Neural cell (in vitro differentiated cells): Measurements from ENCODE around the gene TM9SF4. TPM values are rescaled to one million over a fixed set of nuclear protein-coding genes. Genes with fewer than 3 reads are reported as not detected.

Source experiments
- H2AFZ ChIP-seq: fragments of 200-600, 300-800 bp; sonication (generic), shearing (Covaris generic); 2 replicates; pipeline ENCODE4 v1.6.0; 2014; ENCODE audit warnings: low read depth, mild to moderate bottlenecking, antibody characterized with exemption, low read length, moderate library complexity
- H3F3A ChIP-seq: fragments of 200-600 bp; shearing (Covaris generic); 2 replicates; pipeline ENCODE4 v1.6.1; 2016; ENCODE audit warnings: mild to moderate bottlenecking, moderate library complexity, mixed read lengths, antibody characterized with exemption, low read length; ENCODE audit not compliant: insufficient read depth, poor library complexity, severe bottlenecking
- H3K27ac ChIP-seq: fragments of 200-600, 300-800 bp; sonication (generic), shearing (Covaris generic); 2 replicates; pipeline ENCODE4 v1.5.1; 2014; ENCODE audit warnings: mild to moderate bottlenecking, low read length, moderate library complexity
- H3K27me3 ChIP-seq: fragments of 300-800, 200-600 bp; sonication (generic), shearing (Covaris generic); 2 replicates; pipeline ENCODE4 v1.6.0; 2014; ENCODE audit warnings: mild to moderate bottlenecking, low read depth, low read length, moderate library complexity; ENCODE audit not compliant: insufficient read depth
- H3K36me3 ChIP-seq: fragments of 300-800, 200-600 bp; sonication (generic), shearing (Covaris generic); 2 replicates; pipeline ENCODE4 v1.5.1; 2014; ENCODE audit warnings: mild to moderate bottlenecking, antibody characterized with exemption, low read length, moderate library complexity; ENCODE audit not compliant: insufficient read depth
- H3K4me2 ChIP-seq: fragments of 300-800, 200-600 bp; sonication (generic), shearing (Covaris generic); 2 replicates; pipeline ENCODE4 v1.6.0; 2014; ENCODE audit warnings: mild to moderate bottlenecking, low read length
- H3K4me3 ChIP-seq: fragments of 300-800, 200-600 bp; sonication (generic), shearing (Covaris generic); 2 replicates; pipeline ENCODE4 v1.5.1; 2014; ENCODE audit warnings: mild to moderate bottlenecking, low read length, moderate library complexity
- H3K79me2 ChIP-seq: fragments of 200-600 bp; shearing (Covaris generic); replicated peaks from 2 replicates; pipeline ENCODE4 v1.6.0; 2014; ENCODE audit warnings: mild to moderate bottlenecking, low read length, moderate library complexity; ENCODE audit not compliant: insufficient read depth
- H3K9ac ChIP-seq: fragments of 300-800, 200-600 bp; sonication (generic), shearing (Covaris generic); 2 replicates; pipeline ENCODE4 v1.6.1; 2016; ENCODE audit warnings: mild to moderate bottlenecking, low read length, mixed read lengths
- H3K9me2 ChIP-seq: fragments of 200-600 bp; shearing (Covaris generic); 2 replicates; pipeline ENCODE4 v1.6.1; 2016; ENCODE audit warnings: mild to moderate bottlenecking, low read length, mixed read lengths; ENCODE audit not compliant: insufficient read depth
- H3K9me3 ChIP-seq: fragments of 200-600, 300-800 bp; sonication (generic), shearing (Covaris generic); 2 replicates; pipeline ENCODE4 v1.6.1; 2016; ENCODE audit warnings: mild to moderate bottlenecking, mixed run types, low read length, moderate library complexity, mixed read lengths
- H4K20me1 ChIP-seq: fragments of 200-600 bp; shearing (Covaris generic); 2 replicates; pipeline ENCODE4 v1.6.1; 2016; ENCODE audit warnings: mild to moderate bottlenecking, mixed run types; ENCODE audit not compliant: insufficient read depth
- CTCF ChIP-seq: fragments of 450-650 bp; IDR thresholded peaks from 2 replicates; pipeline ENCODE4 v1.5.1; 2014; ENCODE audit warnings: antibody characterized with exemption, mild to moderate bottlenecking, moderate library complexity; ENCODE audit not compliant: poor library complexity, severe bottlenecking
- EP300 ChIP-seq: fragments of 450-650 bp; conservative IDR thresholded peaks from 2 replicates; pipeline ENCODE4 v1.6.1; 2014; ENCODE audit warnings: antibody characterized with exemption, mild to moderate bottlenecking, moderate library complexity; ENCODE audit not compliant: poor library complexity, severe bottlenecking
- EZH2 ChIP-seq: fragments of 200-600, 300-800 bp; shearing (Covaris generic), sonication (generic); IDR thresholded peaks from 2 replicates; pipeline ENCODE4 v1.6.1; 2014; ENCODE audit warnings: antibody characterized with exemption, low read length, borderline replicate concordance, mild to moderate bottlenecking; ENCODE audit not compliant: insufficient read depth, poor library complexity, severe bottlenecking
- MXI1 ChIP-seq: fragments of 450-650 bp; conservative IDR thresholded peaks from 2 replicates; pipeline ENCODE4 v1.6.1; 2014; ENCODE audit warnings: antibody characterized with exemption, mild to moderate bottlenecking; ENCODE audit not compliant: poor library complexity, severe bottlenecking
- POLR2AphosphoS5 ChIP-seq: IDR thresholded peaks from 2 replicates; pipeline ENCODE4 v1.6.1; 2012
- RAD21 ChIP-seq: fragments of 450-650 bp; conservative IDR thresholded peaks from 2 replicates; pipeline ENCODE4 v1.6.1; 2014; ENCODE audit warnings: antibody characterized with exemption, mild to moderate bottlenecking, moderate library complexity
- REST ChIP-seq: IDR thresholded peaks from 2 replicates; pipeline ENCODE4 v1.6.1; 2012; ENCODE audit warnings: borderline replicate concordance
- SMC3 ChIP-seq: fragments of 450-650 bp; conservative IDR thresholded peaks from 2 replicates; pipeline ENCODE4 v1.6.1; 2014; ENCODE audit warnings: antibody characterized with exemption, mild to moderate bottlenecking, moderate library complexity; ENCODE audit not compliant: poor library complexity
- TAF1 ChIP-seq: IDR thresholded peaks from 2 replicates; pipeline ENCODE4 v1.6.1; 2012; ENCODE audit warnings: low read depth
- polyA plus RNA-seq: library from polyadenylated mRNA; depleted of rRNA; stranded (reverse); fragments of >200 nt; gene quantifications from 2 replicates; pipeline ENCODE4 v1.2.3, GENCODE V29; 2014

TM9SF4 gene
- polyA plus RNA-seq, 1 donor from 2014 or later: 18.3 TPM

GRCh38 chr20:32179934-32180333 lies 70.4 kb downstream of the TM9SF4 start:
- Histone ChIP-seq H2AFZ (no peak overlapping the region), H3F3A (no peaks in the 10 kb centered on the region), H3K9me2 (no peaks in the 10 kb centered on the region), H3K4me3 (no peak overlapping the region), H3K9ac (no peak overlapping the region), H3K4me2 (no peak overlapping the region), H3K9me3 (no peaks in the 10 kb centered on the region), H3K27me3 (no peaks in the 10 kb centered on the region), H4K20me1 (no peaks in the 10 kb centered on the region), H3K36me3 (no peaks in the 10 kb centered on the region), H3K79me2 (no peaks in the 10 kb centered on the region), H3K27ac (no peak overlapping the region)
- TF ChIP-seq SMC3 (no peak), EP300 (no peak), CTCF (no peak), TAF1 (no peak), EZH2 (no peak), POLR2AphosphoS5 (no peak), RAD21 (no peak), MXI1 (no peak)

GRCh38 chr20:32181606-32182005 lies 72.1 kb downstream of the TM9SF4 start:
- no peaks in the 10 kb centered on the region for H3K9me2 ChIP-seq
- no peaks in the 10 kb centered on the region for H3F3A ChIP-seq
- H3K27me3 ChIP-seq: no peaks in the 10 kb centered on the region
- H3K79me2 ChIP-seq: no peaks in the 10 kb centered on the region
- no peaks in the 10 kb centered on the region for H3K36me3 ChIP-seq
- H3K9ac ChIP-seq: no peak overlapping the region
- H4K20me1 ChIP-seq: no peaks in the 10 kb centered on the region
- TF ChIP-seq RAD21: no peak
- no peak for TF ChIP-seq CTCF
- TF ChIP-seq TAF1: no peak
- TF ChIP-seq SMC3: no peak
- TF ChIP-seq EZH2: no peak
- no peak for TF ChIP-seq MXI1
- TF ChIP-seq REST: no peak
- no peak for TF ChIP-seq POLR2AphosphoS5
- no peak for TF ChIP-seq EP300
- H3K4me3 ChIP-seq: no peak overlapping the region
- no peak overlapping the region for H3K27ac ChIP-seq
- H3K9me3 ChIP-seq: no peaks in the 10 kb centered on the region
- H3K4me2 ChIP-seq: no peak overlapping the region
- no peak overlapping the region for H2AFZ ChIP-seq
